ENCODE results near the gene BCAR3. TPM values are rescaled to one million over a fixed set of nuclear protein-coding genes. Genes with fewer than 3 reads are reported as not detected.

The BCAR3 gene
- polyA plus RNA-seq, 2 of the 4 experiments (the other 2 are of a cell fraction), result 31.6 to 33.4 TPM

DNA sequence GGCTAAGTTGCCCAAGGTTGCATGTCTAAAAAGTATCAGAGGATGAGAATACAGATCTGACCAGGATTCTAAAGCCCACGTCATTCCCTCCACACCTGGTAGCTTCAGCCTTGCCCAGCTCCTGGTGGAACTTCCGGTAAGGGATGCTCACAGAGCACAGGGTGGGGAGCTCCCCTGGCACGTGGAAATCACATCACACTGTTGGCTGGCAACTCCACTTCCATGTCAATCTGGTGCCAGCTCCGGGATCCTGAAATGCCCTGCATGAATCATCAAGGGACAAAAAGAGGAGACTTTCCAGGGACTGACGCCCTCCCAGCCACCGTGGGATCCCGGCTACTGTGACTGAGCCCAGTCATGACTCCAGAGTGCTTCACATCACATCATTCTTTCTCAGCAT lies 12.4 kb upstream of the BCAR3 start (continued):
- TF ChIP-seq ESRRA (IDR thresholded peaks at IDR 0.05; ENCODE audit: borderline replicate concordance, low read length) (no peak), RFX5 (IDR thresholded peaks at IDR 0.05) (no peak)
- TF ChIP-seq, protein P1, sequence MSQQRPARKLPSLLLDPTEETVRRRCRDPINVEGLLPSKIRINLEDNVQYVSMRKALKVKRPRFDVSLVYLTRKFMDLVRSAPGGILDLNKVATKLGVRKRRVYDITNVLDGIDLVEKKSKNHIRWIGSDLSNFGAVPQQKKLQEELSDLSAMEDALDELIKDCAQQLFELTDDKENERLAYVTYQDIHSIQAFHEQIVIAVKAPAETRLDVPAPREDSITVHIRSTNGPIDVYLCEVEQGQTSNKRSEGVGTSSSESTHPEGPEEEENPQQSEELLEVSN (IDR thresholded peaks at IDR 0.05; ENCODE audit: borderline replicate concordance, low read depth), result no peak

DNA sequence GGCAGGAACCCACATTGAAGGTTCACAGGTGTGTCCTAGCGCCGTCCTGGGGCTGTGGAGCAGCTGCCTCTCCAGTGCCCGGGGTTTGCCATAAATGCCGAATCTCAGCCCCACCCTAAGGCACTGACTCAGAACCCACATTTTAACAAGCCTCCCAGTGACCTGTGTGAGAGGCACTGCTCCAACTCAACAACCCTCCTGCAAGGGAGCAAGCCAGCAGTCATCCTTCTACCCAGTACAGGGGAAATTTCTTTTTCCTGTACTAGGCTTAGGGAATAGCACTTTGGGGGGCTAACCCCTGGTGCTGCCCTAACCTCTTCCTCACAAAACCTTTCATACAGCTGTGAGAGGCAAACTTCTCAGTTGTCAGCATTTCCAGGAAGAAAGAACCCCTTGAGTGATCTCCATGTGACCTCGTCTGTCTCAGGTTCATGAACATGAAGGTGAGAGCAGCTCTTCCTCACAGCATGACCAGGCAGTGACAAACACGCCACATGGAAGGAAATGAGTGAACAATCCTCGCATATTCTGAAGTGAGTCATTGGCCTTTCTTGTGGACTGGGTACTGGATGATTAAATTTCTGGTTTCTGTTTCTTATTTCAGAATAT lies 11.4 kb upstream of the BCAR3 start:
- Histone ChIP-seq H3K4me3 (peak overlapping the region; percentile 11; the same call in 1 of the 3 replicates), H3K27ac (peak overlapping the region; percentile 84 to 99), H3K9me3 (no peaks in the 10 kb centered on the region), H3K4me1 (peaks cover 67% of the 10 kb centered on the region), H3K4me2 (peak overlapping the region; percentile 88)
- ATAC-seq (peak; percentile 76 to 82), DNase-seq (ENCODE audit: low read depth in 1 of 2, low spot score in 1 of 2) (peak; percentile 59 to 71), FAIRE-seq (peak; percentile 32)
- POLR2A ChIA-PET, result interaction anchor here (0.9 to 2.5 kb wide), 5 partner anchors 9 to 120 kb away, joined by 3 to 13 read pairs (median 4); partner anchors contain the start of gene BCAR3
- TF ChIP-seq, protein P2, sequence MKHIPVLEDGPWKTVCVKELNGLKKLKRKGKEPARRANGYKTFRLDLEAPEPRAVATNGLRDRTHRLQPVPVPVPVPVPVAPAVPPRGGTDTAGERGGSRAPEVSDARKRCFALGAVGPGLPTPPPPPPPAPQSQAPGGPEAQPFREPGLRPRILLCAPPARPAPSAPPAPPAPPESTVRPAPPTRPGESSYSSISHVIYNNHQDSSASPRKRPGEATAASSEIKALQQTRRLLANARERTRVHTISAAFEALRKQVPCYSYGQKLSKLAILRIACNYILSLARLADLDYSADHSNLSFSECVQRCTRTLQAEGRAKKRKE (CRISPR knock-in tag; IDR thresholded peaks at IDR 0.05; ENCODE audit: low read depth), result peak; percentile 74; the same call in 1 of the 2 replicates
- no peak for TF ChIP-seq HOXB13 (CRISPR knock-in tag; IDR thresholded peaks at IDR 0.05; ENCODE audit: low read depth)
- peak in 1 of 2 experiments; percentile 7; a peak in 2 of 5 replicates for TF ChIP-seq EP300 (IDR thresholded peaks at IDR 0.05)
- TF ChIP-seq, protein P3, sequence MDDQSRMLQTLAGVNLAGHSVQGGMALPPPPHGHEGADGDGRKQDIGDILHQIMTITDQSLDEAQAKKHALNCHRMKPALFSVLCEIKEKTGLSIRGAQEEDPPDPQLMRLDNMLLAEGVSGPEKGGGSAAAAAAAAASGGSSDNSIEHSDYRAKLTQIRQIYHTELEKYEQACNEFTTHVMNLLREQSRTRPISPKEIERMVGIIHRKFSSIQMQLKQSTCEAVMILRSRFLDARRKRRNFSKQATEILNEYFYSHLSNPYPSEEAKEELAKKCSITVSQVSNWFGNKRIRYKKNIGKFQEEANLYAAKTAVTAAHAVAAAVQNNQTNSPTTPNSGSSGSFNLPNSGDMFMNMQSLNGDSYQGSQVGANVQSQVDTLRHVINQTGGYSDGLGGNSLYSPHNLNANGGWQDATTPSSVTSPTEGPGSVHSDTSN (IDR thresholded peaks at IDR 0.05), result 0 out of 2 replicates have a peak, but pooled peaks have one; percentile 22
- TF ChIP-seq SREBF2 (IDR thresholded peaks at IDR 0.05), result no peak
- TF ChIP-seq RAD21 (conservative IDR thresholded peaks at IDR 0.05 in 1 of 2, IDR thresholded peaks at IDR 0.05 in 1 of 2), result no peak
- TF ChIP-seq FOSL2 (IDR thresholded peaks at IDR 0.05), result peak; percentile 31; the same call in 1 of the 2 replicates
- TF ChIP-seq FOSL2 (CRISPR knock-in tag; IDR thresholded peaks at IDR 0.05), result peak; percentile 73
- TF ChIP-seq, protein P4, sequence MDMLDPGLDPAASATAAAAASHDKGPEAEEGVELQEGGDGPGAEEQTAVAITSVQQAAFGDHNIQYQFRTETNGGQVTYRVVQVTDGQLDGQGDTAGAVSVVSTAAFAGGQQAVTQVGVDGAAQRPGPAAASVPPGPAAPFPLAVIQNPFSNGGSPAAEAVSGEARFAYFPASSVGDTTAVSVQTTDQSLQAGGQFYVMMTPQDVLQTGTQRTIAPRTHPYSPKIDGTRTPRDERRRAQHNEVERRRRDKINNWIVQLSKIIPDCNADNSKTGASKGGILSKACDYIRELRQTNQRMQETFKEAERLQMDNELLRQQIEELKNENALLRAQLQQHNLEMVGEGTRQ (IDR thresholded peaks at IDR 0.05), result 0 out of 2 replicates have a peak, but pooled peaks have one; percentile 29
- TF ChIP-seq, protein P1 (IDR thresholded peaks at IDR 0.05; ENCODE audit: borderline replicate concordance, low read depth), result peak; percentile 67; the same call in 1 of the 2 replicates
- TF ChIP-seq HOXB5 (CRISPR knock-in tag; IDR thresholded peaks at IDR 0.05), result peak; percentile 54; the same call in 1 of the 2 replicates
- TF ChIP-seq KDM1A (IDR thresholded peaks at IDR 0.05; ENCODE audit: low read depth), result no peak
- peak; percentile 19; the same call in 1 of the 2 replicates for TF ChIP-seq MYC (IDR thresholded peaks at IDR 0.05; ENCODE audit: borderline replicate concordance, low read length)
- TF ChIP-seq RARB (CRISPR knock-in tag; IDR thresholded peaks at IDR 0.05), result no peak
- TF ChIP-seq, protein P5, sequence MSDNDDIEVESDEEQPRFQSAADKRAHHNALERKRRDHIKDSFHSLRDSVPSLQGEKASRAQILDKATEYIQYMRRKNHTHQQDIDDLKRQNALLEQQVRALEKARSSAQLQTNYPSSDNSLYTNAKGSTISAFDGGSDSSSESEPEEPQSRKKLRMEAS (IDR thresholded peaks at IDR 0.05), result peak; percentile 92
- CTCF ChIA-PET, result interaction anchor here (0.6 to 3.3 kb wide), 6 partner anchors 7 to 121 kb away, joined by 3 to 24 read pairs (median 4); partner anchors contain the start of gene BCAR3
- 6% methylated on average over 7 of the region's 7 CpGs for WGBS (ENCODE audit: missing lambda C conversion rate)

DNA sequence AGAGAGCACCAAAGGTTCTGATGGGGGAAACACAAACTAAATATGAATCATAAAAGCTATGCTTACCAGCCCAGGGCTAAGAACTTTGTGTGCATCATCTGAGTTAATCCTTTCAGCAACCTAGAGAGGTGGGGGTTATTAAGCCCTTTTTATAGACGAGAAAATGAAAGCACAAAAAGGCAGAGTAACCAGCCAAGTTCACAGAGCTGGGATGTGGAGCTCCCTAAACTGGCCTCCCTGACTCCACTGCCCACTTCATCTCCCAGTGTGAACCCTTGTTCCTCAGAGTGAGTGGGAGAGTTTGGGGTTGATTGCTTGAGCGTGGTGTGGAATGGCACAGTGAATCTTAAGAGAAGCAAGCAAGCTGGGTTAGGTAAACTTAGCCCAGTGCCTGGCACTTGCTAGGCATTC lies 10.8 kb upstream of the BCAR3 start:
- POLR2A ChIA-PET, result interaction anchor here (1.0 to 2.5 kb wide), 4 partner anchors 10 to 120 kb away, joined by 4 to 13 read pairs (median 6); partner anchors contain the start of gene BCAR3
- no peaks in the 10 kb centered on the region for H3K9me3 ChIP-seq
- DNase-seq (ENCODE audit: low read depth in 1 of 2, low spot score in 1 of 2) (peak in 1 of 2 experiments; percentile 42), ATAC-seq (peak; percentile 49 to 58), FAIRE-seq (no peak)
- peak overlapping the region; percentile 88 for H3K4me2 ChIP-seq
- CTCF ChIA-PET, result interaction anchor here (0.6 to 3.3 kb wide), 6 partner anchors 8 to 121 kb away, joined by 3 to 24 read pairs (median 4); partner anchors contain the start of gene BCAR3
- peak overlapping the region; percentile 11; the same call in 1 of the 3 replicates for H3K4me3 ChIP-seq
- TF ChIP-seq EHMT2 (IDR thresholded peaks at IDR 0.05; ENCODE audit: low read depth) (no peak), JUNB (IDR thresholded peaks at IDR 0.05) (no peak), CBX8 (IDR thresholded peaks at IDR 0.05) (no peak), GATA3 (IDR thresholded peaks at IDR 0.05; ENCODE audit: borderline replicate concordance) (peak; percentile 34; the same call in 1 of the 2 replicates)
- 0% methylated on average over 2 of the region's 2 CpGs for WGBS (ENCODE audit: missing lambda C conversion rate)
- peak overlapping the region; percentile 84 to 99 for H3K27ac ChIP-seq
- peaks cover 67% of the 10 kb centered on the region for H3K4me1 ChIP-seq

Data from A549 (cell line).